Anterior cingulate cortex (tissue), 58 donors: Measurements from ENCODE around the gene SCN3A.

Experiments
- DNase-seq, 58 donors: peaks; one replicate each; lab custom pipeline; 2025; lab: John Stamatoyannopoulos, UW

Gene SCN3A

DNA sequence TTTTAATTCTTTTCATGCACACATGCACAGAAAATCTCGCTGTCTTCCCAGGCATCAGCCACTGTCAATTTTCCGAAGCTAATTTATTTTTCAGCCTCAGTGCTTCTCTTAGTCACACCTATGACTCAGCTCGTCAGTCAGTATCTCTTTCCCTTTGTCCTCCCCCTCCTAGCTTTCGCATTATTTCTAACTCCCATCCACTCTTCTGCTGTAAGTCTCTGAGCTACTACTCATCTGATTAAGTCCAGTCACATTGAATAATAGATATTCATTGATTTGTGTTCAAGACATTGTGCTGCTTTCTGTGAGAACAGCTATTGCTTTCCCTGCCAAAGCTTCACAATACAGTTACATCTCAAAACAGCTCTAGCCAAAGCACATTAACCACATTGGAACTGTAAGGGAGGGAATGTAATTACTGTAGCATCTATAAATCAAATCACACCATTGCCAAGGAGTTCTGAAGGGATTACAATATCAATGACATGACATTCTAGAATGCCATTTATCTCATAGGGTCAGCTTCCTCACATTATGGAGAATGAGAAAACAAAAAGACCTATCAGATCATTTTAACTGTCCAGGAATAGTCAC lies 89.4 kb downstream of the SCN3A start:
- peak in 3 of 58 donors; percentile 0 to 26 (median 2) for DNase-seq

DNA sequence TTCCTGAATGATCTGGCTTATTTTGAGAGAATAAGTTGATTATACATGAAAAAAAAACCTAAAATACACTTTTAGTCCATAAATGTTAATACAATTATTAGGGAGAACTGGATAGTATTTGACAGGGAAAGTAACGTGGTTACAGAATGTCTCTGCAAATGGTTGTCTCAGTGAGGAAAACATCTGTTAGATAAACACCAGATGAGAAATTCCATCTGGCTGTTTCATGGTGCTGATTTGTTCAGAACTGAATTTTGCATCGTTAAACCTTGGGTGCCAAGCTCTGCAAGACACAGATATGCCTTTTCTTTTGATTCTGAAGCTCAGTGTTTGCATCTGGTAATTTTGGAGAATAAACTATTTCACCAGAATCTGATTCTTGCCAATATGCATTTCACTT lies 90.4 kb downstream of the SCN3A start:
- DNase-seq = peak in 1 of 58 donors; percentile 0

- DNase-seq = no peak
Observed at GRCh38 chr2:165112789-165113188, 91.1 kb downstream of the SCN3A start.

- no peak for DNase-seq
Observed at GRCh38 chr2:165112133-165112573, 91.7 kb downstream of the SCN3A start.

DNA sequence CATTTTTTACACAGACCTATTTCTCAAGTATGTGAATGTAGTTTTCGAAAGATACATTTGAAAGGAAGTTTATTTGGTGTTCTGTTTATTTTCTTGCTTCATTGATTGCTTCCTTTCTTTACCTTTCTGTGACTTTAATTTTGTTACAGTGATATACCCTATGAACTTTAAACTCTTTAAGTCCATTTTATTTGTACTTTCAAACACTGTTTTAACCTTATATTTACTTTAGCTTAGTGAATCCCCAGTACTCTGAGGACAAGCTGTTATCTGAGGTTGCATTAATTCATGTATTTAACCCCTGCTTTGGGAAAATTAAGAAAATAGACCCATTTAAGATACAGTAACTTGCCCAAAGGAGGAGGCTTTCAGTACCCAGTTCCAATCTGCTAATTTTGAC lies 93.5 kb downstream of the SCN3A start:
- DNase-seq = no peak

DNA sequence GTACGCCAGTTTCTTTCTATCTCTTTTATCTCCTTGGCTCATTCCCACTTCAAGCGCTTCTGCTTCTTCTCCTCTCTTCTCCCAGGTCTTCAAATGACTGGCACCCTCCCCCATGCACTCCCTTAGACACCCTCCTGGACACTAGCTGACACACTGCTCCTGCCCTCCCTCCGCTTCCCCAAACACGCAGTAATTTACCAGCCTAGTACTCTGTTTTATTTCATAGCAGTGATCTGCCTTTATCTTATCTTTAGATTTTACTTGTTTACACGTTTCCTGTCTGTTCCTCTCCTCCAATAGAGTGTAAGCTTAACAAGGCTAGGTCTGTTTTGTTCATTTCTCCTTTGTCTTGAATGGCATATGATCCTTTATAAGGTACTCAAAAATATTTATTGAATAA lies 93.9 kb downstream of the SCN3A start:
- DNase-seq = no peak

- no peak for DNase-seq
Observed at GRCh38 chr2:165105926-165106325, 97.9 kb downstream of the SCN3A start.

GRCh38 chr2:165087933-165088901 lies 115.6 kb downstream of the SCN3A start:
- no peak for DNase-seq

DNA sequence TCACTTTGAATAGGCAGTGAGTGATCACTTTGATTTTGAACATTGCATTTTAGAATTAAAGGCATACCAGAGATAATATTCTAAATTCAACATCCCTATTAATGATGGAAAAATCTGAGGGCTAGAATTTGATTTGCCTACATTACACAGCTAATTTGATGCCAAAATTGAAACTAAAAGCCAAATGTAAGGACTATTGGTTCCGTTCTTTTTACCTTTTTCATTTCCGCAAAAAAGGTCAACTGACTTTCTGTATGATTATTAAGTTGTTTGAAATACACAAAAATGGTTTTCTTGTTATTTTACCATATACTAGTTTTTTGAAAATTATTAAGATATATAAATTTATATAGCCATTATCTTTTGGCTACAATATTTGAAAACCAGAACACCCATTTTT lies 117.5 kb downstream of the SCN3A start:
- DNase-seq = no peak

GRCh38 chr2:165083326-165083725 lies 120.5 kb downstream of the SCN3A start:
- DNase-seq = no peak

GRCh38 chr2:165082479-165082878 lies 121.4 kb downstream of the SCN3A start:
- no peak for DNase-seq

- DNase-seq = no peak
Observed at GRCh38 chr2:165081276-165081675, 122.6 kb downstream of the SCN3A start.

GRCh38 chr2:165079432-165079831 lies 124.4 kb downstream of the SCN3A start:
- DNase-seq = no peak

DNA sequence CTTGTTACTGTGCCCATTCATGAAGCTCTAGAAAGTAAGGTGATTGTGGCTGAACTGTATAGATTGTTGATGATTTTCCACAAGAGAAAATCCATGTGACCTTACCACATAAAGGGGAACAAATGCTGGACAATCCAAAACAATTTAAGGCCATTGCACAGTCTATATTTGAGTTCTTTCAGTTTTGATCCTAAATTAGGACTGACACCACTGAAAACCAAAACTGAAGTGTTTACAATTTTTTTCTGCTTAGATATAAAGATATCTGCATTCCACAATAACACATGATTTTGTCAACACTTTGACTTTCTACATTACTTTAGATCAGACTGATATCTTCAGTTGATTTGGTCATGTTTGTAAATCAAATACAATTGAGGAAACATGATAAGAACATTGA lies 124.9 kb downstream of the SCN3A start:
- no peak for DNase-seq

DNA sequence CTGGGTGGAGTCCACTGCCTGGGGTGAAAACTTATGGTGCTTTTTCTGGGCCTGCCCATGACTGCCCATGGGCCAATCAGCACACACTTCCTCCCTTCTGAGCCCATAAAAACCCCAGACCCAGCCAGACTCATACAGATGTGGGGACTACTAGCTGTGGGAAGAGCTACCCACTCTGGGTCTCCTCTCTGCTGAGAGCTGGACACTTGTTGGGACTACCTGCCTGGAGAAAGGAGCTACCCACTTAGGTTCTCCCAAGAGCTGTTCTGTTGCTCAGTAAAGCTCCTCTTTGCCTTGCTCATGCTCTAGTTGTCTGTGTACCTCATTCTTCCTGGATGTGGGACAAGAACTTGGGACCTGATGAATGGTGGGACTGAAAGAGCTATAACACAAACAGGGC lies 129.0 kb downstream of the SCN3A start:
- DNase-seq = no peak

GRCh38 chr2:165074323-165074722 lies 129.5 kb downstream of the SCN3A start:
- no peak for DNase-seq

DNA sequence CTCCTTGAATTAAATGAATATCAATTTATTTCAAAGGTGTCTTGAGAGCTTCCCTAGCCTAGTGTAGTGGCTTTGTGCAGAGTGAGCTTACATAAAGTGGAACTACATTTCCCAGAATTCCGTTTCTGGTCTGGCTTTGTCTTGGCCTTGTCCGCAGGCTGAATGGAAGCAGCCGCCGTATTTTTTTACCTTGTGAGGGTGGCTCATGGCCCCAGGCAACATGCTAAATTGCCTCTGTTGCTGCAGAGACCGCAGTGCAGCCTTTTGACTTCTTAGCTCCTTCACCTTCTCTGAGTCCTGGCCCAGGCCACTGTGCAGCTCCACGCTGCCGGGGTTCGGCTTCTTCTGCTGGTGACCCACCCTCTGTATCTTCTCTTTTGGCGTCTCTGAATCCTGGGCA lies 133.8 kb downstream of the SCN3A start:
- DNase-seq = peak in 4 of 58 donors; percentile 2 to 15 (median 3)

DNA sequence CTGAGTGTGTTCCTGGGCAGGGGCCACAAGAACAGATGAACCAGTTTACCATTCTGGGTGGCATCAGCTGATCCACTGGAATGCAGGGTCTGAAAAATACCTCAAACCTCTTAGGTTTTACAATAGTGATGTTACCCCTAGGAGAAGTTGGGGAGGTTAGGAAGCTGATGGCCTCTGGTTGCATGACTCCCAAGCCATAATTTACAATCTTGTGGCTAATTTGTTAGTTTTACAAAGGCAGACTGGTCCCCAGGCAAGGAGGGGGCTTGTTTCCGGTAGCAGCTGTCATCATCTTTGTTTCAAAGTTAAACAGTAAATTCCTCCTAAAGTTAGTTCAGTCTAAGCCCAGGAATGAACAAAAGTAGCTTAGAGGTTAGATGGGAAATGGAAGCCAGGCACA lies 134.7 kb downstream of the SCN3A start:
- no peak for DNase-seq

DNA sequence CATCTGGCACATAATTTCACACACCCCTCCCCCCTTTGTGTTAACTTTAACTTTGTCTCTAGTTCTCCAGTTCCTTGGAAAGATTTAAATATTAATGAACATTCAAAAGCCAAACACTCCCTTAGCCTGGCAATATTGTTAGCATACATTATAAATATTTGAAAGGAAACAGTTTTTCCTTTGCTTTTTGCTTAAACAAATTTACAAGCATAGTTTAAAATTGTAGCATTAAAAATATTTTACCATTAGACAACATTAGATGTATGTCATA lies 135.4 kb downstream of the SCN3A start:
- no peak for DNase-seq

GRCh38 chr2:165067643-165068486 lies 136.0 kb downstream of the SCN3A start:
- DNase-seq = peak in 57 of 58 donors; percentile 12 to 90 (median 74)

DNA sequence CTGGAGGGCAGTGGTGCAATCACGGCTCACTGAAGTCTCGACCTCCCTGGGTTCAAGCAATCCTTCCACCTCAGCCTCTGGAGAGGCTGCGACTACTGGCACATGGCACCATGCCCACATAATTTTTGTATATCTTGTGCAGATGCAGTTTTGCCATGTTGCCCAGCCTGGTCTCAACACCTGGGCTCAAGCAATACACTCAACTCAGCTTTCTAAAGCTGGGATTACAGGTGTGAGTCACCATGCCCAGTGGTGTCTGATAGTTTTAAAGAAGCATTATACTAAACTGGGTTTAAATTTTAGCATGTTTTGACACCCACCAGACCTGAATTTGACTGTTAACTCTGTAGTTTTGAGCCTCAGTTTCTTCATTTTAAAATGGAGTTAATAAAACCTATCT lies 139.1 kb downstream of the SCN3A start:
- DNase-seq = no peak
